AG09319 (cell line): ENCODE results near the gene PPP4R2.
A peak's percentile ranks its signal among the peaks of the same experiment; 100 is the strongest.

ENCODE experiments used
- DNase-seq: peaks from one replicate; pipeline ENCODE4 v3.0.0-alpha.2; 2010; ENCODE audit warnings: low read depth; ENCODE audit errors: extremely low read depth
- TF ChIP-seq, protein P1 (sequence below): IDR thresholded peaks from 2 replicates; pipeline ENCODE4 v1.5.1; 2011; ENCODE audit warnings: low read depth, mild to moderate bottlenecking, inconsistent platforms, low read length, moderate library complexity

Gene PPP4R2

DNA sequence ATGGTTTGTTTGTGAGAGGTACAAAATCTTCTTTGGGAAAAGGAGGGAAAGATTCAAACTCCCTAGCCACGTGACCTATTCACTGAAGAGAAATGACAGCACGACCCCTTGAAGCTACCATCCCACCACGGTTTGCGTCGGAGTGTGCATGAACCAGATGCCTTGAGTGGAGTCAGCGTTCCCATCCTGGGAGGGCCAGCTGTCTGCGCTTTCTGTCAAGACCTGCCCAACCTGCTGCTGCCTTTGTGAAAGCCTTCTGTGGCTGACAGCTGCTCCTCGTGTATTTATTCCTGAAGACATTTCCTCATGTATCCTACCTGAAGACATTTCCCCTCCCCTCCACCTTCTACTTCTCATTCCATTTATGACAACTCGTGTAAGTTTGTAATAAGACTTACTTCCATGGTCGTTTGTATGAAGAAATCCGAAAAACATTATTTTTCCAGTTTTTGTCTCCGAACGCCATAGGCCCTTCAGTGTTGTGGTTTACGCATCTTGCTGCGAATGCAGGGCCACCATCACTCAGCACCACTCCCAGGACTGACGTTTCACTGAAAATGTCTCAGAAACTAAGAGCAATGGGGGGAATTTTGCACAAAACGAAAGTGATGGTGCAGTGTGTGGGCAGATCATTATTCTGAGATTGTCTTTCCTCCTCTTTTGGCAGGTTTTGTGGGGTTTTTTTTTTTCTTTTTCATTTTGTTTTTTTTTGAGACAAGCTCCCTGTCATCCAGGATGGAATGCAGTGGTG, 83.8 kb downstream of the PPP4R2 start:
- TF ChIP-seq, protein P1, sequence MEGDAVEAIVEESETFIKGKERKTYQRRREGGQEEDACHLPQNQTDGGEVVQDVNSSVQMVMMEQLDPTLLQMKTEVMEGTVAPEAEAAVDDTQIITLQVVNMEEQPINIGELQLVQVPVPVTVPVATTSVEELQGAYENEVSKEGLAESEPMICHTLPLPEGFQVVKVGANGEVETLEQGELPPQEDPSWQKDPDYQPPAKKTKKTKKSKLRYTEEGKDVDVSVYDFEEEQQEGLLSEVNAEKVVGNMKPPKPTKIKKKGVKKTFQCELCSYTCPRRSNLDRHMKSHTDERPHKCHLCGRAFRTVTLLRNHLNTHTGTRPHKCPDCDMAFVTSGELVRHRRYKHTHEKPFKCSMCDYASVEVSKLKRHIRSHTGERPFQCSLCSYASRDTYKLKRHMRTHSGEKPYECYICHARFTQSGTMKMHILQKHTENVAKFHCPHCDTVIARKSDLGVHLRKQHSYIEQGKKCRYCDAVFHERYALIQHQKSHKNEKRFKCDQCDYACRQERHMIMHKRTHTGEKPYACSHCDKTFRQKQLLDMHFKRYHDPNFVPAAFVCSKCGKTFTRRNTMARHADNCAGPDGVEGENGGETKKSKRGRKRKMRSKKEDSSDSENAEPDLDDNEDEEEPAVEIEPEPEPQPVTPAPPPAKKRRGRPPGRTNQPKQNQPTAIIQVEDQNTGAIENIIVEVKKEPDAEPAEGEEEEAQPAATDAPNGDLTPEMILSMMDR, result no peak
- DNase-seq, result no peak

DNA sequence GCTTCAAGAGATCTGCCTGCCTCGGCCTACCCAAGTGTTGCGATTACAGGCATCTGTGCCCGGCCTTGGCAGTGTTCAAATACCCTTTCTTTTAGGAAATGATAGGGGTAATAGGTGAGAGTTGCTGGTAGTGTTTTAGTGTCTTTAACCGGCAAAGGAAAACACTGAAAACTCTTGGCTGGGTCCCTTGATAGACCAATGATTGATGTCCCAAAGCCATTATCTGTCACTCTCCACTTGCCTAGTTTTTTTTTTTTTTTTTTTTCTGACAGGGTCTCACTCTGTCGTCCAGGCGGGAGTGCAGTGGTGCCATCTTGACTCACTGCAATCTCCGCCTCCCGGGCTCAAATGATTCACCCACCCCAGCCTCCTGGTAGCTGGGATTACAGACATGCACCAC, 84.5 kb downstream of the PPP4R2 start:
- TF ChIP-seq, protein P1, result no peak
- no peak for DNase-seq

DNA sequence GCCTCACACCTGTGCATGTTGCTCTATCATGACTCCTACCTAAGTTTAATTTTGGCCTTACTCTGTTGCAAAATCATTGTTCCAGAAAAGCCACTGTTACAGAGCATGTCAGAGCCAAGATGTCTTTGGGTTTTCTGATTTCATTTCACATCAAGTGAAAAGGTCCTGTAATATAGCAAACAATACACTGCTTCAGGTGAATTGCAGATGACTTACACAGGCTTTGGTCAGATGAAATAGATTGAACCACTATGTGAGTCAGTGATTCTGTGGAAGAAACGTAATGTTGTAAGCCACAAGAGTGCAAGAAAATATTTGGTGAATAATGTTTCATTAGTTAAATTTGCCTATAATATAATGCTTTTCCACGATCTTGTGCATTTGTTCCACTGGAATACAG, 87.6 kb downstream of the PPP4R2 start:
- TF ChIP-seq, protein P1, result no peak
- no peak for DNase-seq

DNA sequence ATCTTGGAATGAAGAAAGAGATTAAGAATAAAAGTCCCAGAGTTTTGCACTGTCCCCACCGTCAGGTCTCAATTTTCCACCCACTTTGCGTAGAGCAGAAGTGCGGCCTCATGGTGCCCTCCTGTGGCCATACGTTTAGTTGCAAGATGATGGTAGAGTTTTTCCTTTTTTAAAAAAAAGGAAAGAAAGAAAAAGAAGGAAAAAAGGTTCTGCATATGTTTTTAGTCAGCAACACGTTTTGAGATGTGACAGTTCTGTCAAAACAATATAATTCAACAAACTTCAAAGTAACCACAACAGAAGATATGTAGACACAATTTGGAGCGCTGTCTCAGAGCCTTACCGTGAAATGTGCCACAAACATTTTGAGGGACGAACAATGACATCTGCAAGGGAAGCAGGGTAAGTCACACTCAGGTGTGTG, 89.5 kb downstream of the PPP4R2 start:
- no peak for DNase-seq

DNA sequence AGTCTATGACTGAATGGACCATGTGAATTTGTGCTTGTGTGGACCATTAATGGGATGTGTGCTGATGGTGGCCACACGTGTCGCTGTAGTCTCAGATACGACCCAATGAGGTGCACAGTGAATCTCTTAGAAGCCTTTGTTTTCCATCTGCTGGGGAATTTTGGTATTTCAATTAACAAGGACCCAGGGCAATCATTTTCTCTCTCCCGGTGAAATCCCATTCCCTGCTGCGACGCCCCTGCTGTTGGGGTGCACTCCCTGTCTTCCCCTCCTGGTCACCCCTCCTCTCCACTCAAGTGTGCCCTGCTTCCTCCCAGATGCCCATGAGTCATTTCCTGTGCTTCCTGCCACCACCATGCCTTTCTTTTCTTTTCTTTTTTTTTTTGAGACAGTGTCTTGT, 97.5 kb downstream of the PPP4R2 start:
- TF ChIP-seq, protein P1, result no peak
- DNase-seq, result no peak

More for the DNA sequence above, 89.5 kb downstream of the PPP4R2 start:
- TF ChIP-seq, protein P1, result peak; percentile 75

DNA sequence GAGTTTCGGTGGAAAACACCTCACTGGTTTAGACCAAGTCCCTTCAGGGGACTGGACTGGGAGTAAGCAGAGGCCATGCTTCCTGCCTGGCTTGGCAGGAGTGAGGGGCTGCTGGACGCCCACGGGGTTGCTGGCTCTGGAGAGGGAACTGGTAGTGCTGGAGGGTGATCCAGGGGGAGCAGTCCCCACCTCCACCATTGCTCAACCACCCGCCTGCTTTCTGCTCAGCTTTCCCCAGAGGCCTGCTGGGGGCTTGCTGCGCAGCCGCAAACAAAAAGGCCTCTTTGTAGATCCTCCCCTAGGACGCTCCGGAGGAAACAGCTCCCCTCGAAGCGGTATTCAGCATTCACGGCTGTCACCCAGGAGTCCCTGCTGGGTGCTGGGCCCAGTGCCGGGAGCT, 98.3 kb downstream of the PPP4R2 start:
- no peak for DNase-seq
- TF ChIP-seq, protein P1, result no peak

DNA sequence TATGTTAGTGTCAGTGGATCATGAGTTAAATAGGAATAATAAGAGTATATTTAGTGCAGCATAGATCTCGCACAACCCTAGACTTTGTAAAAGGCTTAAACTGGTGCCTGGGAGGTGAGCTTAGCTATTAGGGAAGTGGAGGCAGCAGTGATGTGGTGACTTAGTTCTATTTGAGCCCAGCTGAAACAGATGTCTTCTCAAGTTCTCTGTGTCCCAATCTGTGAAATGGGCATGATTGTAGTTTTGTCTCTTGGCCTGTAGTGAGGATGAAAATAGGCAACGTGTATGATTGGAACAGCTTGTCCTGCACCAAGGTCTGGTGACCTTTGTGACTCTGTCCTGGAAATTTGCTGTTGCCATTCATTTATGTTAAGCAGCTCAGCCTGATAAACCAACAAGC, 99.6 kb downstream of the PPP4R2 start:
- no peak for DNase-seq
- TF ChIP-seq, protein P1, result no peak
